Vagina (tissue), 2 donors: Measurements from ENCODE around the gene ASAP2. TPM values are rescaled to one million over a fixed set of nuclear protein-coding genes. Genes with fewer than 3 reads are reported as not detected.

Source experiments
- DNase-seq, 2 donors: peaks; one replicate each; pipeline ENCODE4 v3.0.0-alpha.2; 2017; ENCODE audit errors: extremely low spot score in 2 of 2
- H3K27ac ChIP-seq: fragments of 200-600 bp; sonication (generic); one replicate; pipeline ENCODE4 v1.5.1; 2019
- H3K27me3 ChIP-seq: fragments of 200-600 bp; sonication (generic); one replicate; pipeline ENCODE4 v1.5.1; 2019
- H3K36me3 ChIP-seq, 2 donors: fragments of 200-600 bp; sonication (generic); one replicate each; pipeline ENCODE4 v1.5.1; 2017 to 2019
- H3K4me1 ChIP-seq: fragments of 200-600 bp; sonication (generic); one replicate; pipeline ENCODE4 v1.5.1; 2019
- H3K4me3 ChIP-seq, 2 donors: fragments of 200-600 bp; sonication (generic); 1 replicate in 1 of 2; 2 replicates in 1 of 2; pipeline ENCODE4 v1.5.1; 2016 to 2019
- H3K9me3 ChIP-seq: fragments of 200-600 bp; sonication (generic); one replicate; pipeline ENCODE4 v1.5.1; 2019
- CTCF ChIP-seq, 3 experiments: fragments of 450-650 bp in 2 of 3; fragments of 200-600 bp in 1 of 3; sonication (generic) in 1 of 3; IDR thresholded peaks; one replicate each; pipeline ENCODE4 v1.5.1; 2017 to 2019; ENCODE audit warnings: antibody characterized with exemption in 3 of 3, mild to moderate bottlenecking in 2 of 3, moderate library complexity in 2 of 3
- POLR2A ChIP-seq, 2 donors: fragments of 450-650 bp; IDR thresholded peaks; one replicate each; pipeline ENCODE4 v1.6.1; 2017; ENCODE audit warnings: antibody characterized with exemption in 2 of 2, mild to moderate bottlenecking in 2 of 2, moderate library complexity in 2 of 2
- POLR2AphosphoS5 ChIP-seq, 2 donors: sonication (generic); formaldehyde crosslinking; IDR thresholded peaks; one replicate each; pipeline ENCODE4 v1.9.0; 2017; ENCODE audit warnings: antibody characterized with exemption in 2 of 2, mild to moderate bottlenecking in 2 of 2, low read depth in 1 of 2; ENCODE audit not compliant: insufficient read depth in 1 of 2
- intact Hi-C: fragments of 100-400 bp; cut with DNase I; formaldehyde crosslinking; loops from one replicate; pipeline ENCODE4 v1.15.1; 2023
- total RNA-seq: library from RNA; depleted of rRNA; stranded (reverse); fragments of >200 nt; gene quantifications from one replicate; pipeline ENCODE4 v1.2.3, GENCODE V29; 2016

ASAP2 gene
- total RNA-seq, 1 donor from 2014 or later, result 36.3 TPM

GRCh38 chr2:9335322-9335832 lies 128.8 kb downstream of the ASAP2 start:
- TF ChIP-seq POLR2A (IDR thresholded peaks at IDR 0.05) (no peak), CTCF (IDR thresholded peaks at IDR 0.05) (no peak), POLR2AphosphoS5 (IDR thresholded peaks at IDR 0.05; ENCODE audit: insufficient read depth in 1 of 2, low read depth in 1 of 2) (no peak)
- Histone ChIP-seq H3K27me3 (no peaks in the 10 kb centered on the region), H3K4me3 (no peak overlapping the region), H3K36me3 (peaks cover 0 to 7% of the 10 kb centered on the region in 2 donors), H3K9me3 (no peaks in the 10 kb centered on the region), H3K27ac (no peak overlapping the region), H3K4me1 (peaks cover 16% of the 10 kb centered on the region)
- intact Hi-C loops, result loop anchor here (10.0 kb wide), 1 partner anchor 191 kb away; no protein-coding TSS in a partner anchor
- no peak for DNase-seq

- no peak for DNase-seq
- Histone ChIP-seq H3K27ac (peak overlapping the region; percentile 73), H3K27me3 (no peaks in the 10 kb centered on the region), H3K36me3 (peaks cover 0 to 7% of the 10 kb centered on the region in 2 donors), H3K4me1 (peaks cover 16% of the 10 kb centered on the region), H3K4me3 (no peak overlapping the region), H3K9me3 (no peaks in the 10 kb centered on the region)
- no peak for TF ChIP-seq CTCF (IDR thresholded peaks at IDR 0.05)
- no peak for TF ChIP-seq POLR2AphosphoS5 (IDR thresholded peaks at IDR 0.05; ENCODE audit: insufficient read depth in 1 of 2, low read depth in 1 of 2)
- TF ChIP-seq POLR2A (IDR thresholded peaks at IDR 0.05), result no peak
- intact Hi-C loops, result loop anchor here (10.0 kb wide), 1 partner anchor 191 kb away; no protein-coding TSS in a partner anchor
Observed at GRCh38 chr2:9336241-9336575, 129.6 kb downstream of the ASAP2 start.

GRCh38 chr2:9336576-9337314 lies 130.1 kb downstream of the ASAP2 start:
- no peak for DNase-seq
- Histone ChIP-seq H3K27ac (peak overlapping the region; percentile 73), H3K4me3 (no peak overlapping the region), H3K9me3 (no peaks in the 10 kb centered on the region), H3K4me1 (peaks cover 16% of the 10 kb centered on the region), H3K27me3 (no peaks in the 10 kb centered on the region), H3K36me3 (peaks cover 0 to 7% of the 10 kb centered on the region in 2 donors)
- TF ChIP-seq CTCF (IDR thresholded peaks at IDR 0.05) (no peak), POLR2A (IDR thresholded peaks at IDR 0.05) (no peak), POLR2AphosphoS5 (IDR thresholded peaks at IDR 0.05; ENCODE audit: insufficient read depth in 1 of 2, low read depth in 1 of 2) (no peak)
- intact Hi-C loops, result loop anchor here (10.0 kb wide), 1 partner anchor 192 kb away; no protein-coding TSS in a partner anchor

GRCh38 chr2:9337901-9338300 lies 131.3 kb downstream of the ASAP2 start:
- Histone ChIP-seq H3K36me3 (peaks cover 0 to 7% of the 10 kb centered on the region in 2 donors), H3K27ac (no peak overlapping the region), H3K4me3 (no peak overlapping the region), H3K9me3 (no peaks in the 10 kb centered on the region), H3K27me3 (no peaks in the 10 kb centered on the region), H3K4me1 (peaks cover 16% of the 10 kb centered on the region)
- intact Hi-C loops, result loop anchor here (10.0 kb wide), 1 partner anchor 193 kb away; no protein-coding TSS in a partner anchor
- TF ChIP-seq CTCF (IDR thresholded peaks at IDR 0.05) (no peak), POLR2A (IDR thresholded peaks at IDR 0.05) (no peak), POLR2AphosphoS5 (IDR thresholded peaks at IDR 0.05; ENCODE audit: insufficient read depth in 1 of 2, low read depth in 1 of 2) (no peak)
- DNase-seq, result no peak
